GM18867 (cell line): ENCODE data around the gene HTRA2.
"Not testable (repeated sequence)": the region's sequence is repeated elsewhere in the genome, so short reads cannot be mapped to it uniquely, and the experiment has no call there.

Experiments used
- ATAC-seq: cut with Tn5 transposase; IDR thresholded peaks from one replicate; pipeline ENCODE4 v1.9.1; 2021; ENCODE audit warnings: mild to moderate bottlenecking, moderate library complexity; ENCODE audit not compliant: unreplicated experiment

HTRA2 gene

GRCh38 chr2:74529357-74530238, at the start of gene HTRA2, which contains the start of gene AUP1:
HTRA2 (plus strand) TSS chr2:74529933; CDS start chr2:74530007, 74 bp downstream.
AUP1 (minus strand) TSS chr2:74529706; CDS start chr2:74529629, 77 bp downstream.
- peak; percentile 84 for ATAC-seq

GRCh38 chr2:74481431-74481830, 48.3 kb upstream of the HTRA2 start:
- ATAC-seq: no peak

- ATAC-seq: peak; percentile 44
Observed at GRCh38 chr2:74481961-74482800, 47.6 kb upstream of the HTRA2 start.

GRCh38 chr2:74482801-74483674, 46.7 kb upstream of the HTRA2 start, which contains the start of the genes CCDC142 and TTC31:
CCDC142 (minus strand) TSS chr2:74482998; CDS start chr2:74482837, 161 bp downstream.
TTC31 (plus strand) TSS chr2:74483081; CDS start chr2:74483096, 15 bp downstream.
- ATAC-seq: peak; percentile 90

- not testable (repeated sequence) for ATAC-seq
Observed at GRCh38 chr2:74483675-74484164, 46.0 kb upstream of the HTRA2 start.

GRCh38 chr2:74486141-74486540, 43.6 kb upstream of the HTRA2 start:
- no peak for ATAC-seq

GRCh38 chr2:74488643-74489481, 40.9 kb upstream of the HTRA2 start:
- ATAC-seq: no peak

- ATAC-seq: no peak
Observed at GRCh38 chr2:74489906-74490305, 39.8 kb upstream of the HTRA2 start.

- ATAC-seq: no peak
Observed at GRCh38 chr2:74491648-74492544, 37.8 kb upstream of the HTRA2 start.

GRCh38 chr2:74493546-74493945, 36.2 kb upstream of the HTRA2 start:
- no peak for ATAC-seq

GRCh38 chr2:74495440-74495839, 34.3 kb upstream of the HTRA2 start:
- no peak for ATAC-seq

GRCh38 chr2:74496997-74497776, 32.5 kb upstream of the HTRA2 start:
- no peak for ATAC-seq

- ATAC-seq: no peak
Observed at GRCh38 chr2:74497777-74498499, 31.8 kb upstream of the HTRA2 start.

- no peak for ATAC-seq
Observed at GRCh38 chr2:74498500-74499266, 31.1 kb upstream of the HTRA2 start.

GRCh38 chr2:74499267-74499939, 30.3 kb upstream of the HTRA2 start, which contains the start of gene LBX2:
LBX2 (minus strand) TSS chr2:74499603; CDS start chr2:74499537, 66 bp downstream.
- ATAC-seq: no peak
